Spleen (tissue), 7 donors: Measurements from ENCODE around the gene CMC1.

Experiments used
- POLR2A ChIP-seq, 3 donors: fragments of 450-650 bp; IDR thresholded peaks; one replicate each; pipeline ENCODE4 v1.5.1; 2017; ENCODE audit warnings: antibody characterized with exemption in 3 of 3, mild to moderate bottlenecking in 1 of 3
- POLR2AphosphoS5 ChIP-seq, 3 donors: sonication (generic); formaldehyde crosslinking; IDR thresholded peaks; one replicate each; pipeline ENCODE4 v1.5.1; 2017; ENCODE audit warnings: antibody characterized with exemption in 3 of 3
- TF ChIP-seq, protein P1 (sequence below), 11 experiments: fragments of 200-600 bp in 7 of 11; fragments of 450-650 bp in 4 of 11; sonication (generic) in 4 of 11; IDR thresholded peaks in 8 of 11; conservative IDR thresholded peaks in 3 of 11; 1 replicate in 7 of 11; 2 replicates in 4 of 11; pipeline versions ENCODE4 v1.4.0 to v1.8.0; 2016 to 2021; ENCODE audit warnings: antibody characterized with exemption in 11 of 11, inconsistent platforms in 4 of 11, mild to moderate bottlenecking in 1 of 11
- donor health status: DM: no; HTN: no; CAD: no; lungs with moderate emphysema.
- donor health status: DM: no; HTN: no; CAD: no.
- donor health status: DM: no; HTN: no; CAD: no.

DNA sequence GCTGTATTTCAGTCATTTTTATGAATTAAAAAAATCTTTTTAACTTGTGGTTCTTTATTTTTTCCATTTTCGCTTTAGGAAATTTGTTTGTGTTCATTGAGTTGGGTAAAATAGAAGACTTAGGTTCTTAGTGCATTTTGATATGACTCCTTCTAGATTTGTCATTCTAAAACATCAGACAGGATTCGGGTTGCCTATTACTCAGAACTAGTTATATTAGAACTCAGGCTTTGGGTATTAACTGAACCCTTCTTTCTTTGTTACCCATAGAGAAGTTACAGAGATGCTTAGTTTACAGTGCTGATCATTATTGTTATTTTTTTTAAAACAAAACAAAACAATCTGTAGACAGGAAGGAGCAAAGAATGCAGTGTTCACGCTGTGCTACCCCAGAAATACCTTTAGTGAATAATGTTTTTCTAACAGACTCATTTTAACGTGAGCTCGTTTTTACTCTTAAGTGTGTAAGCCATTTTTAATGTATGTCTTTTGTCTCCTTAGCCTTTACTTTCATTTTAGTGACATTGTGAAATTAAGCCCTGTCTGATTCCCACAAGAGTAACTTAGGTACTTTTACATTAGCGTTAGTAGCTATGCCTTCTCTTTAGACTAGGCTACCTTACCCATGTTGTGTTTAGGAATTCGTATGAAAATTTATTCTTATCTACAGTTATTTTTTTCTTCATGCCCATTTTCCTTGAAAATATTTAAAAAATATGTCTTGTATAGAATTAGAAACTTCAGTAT, 53.4 kb downstream of the CMC1 start:
- TF ChIP-seq, protein P1, sequence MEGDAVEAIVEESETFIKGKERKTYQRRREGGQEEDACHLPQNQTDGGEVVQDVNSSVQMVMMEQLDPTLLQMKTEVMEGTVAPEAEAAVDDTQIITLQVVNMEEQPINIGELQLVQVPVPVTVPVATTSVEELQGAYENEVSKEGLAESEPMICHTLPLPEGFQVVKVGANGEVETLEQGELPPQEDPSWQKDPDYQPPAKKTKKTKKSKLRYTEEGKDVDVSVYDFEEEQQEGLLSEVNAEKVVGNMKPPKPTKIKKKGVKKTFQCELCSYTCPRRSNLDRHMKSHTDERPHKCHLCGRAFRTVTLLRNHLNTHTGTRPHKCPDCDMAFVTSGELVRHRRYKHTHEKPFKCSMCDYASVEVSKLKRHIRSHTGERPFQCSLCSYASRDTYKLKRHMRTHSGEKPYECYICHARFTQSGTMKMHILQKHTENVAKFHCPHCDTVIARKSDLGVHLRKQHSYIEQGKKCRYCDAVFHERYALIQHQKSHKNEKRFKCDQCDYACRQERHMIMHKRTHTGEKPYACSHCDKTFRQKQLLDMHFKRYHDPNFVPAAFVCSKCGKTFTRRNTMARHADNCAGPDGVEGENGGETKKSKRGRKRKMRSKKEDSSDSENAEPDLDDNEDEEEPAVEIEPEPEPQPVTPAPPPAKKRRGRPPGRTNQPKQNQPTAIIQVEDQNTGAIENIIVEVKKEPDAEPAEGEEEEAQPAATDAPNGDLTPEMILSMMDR (IDR thresholded peaks at IDR 0.05 in 8 of 11, conservative IDR thresholded peaks at IDR 0.05 in 3 of 11), result no peak
- TF ChIP-seq POLR2A (IDR thresholded peaks at IDR 0.05) (no peak), POLR2AphosphoS5 (IDR thresholded peaks at IDR 0.05) (no peak)
